SK-N-SH treated with all-trans-retinoic acid at 6 μM for 48 hours (cell line): ENCODE measurements around the gene LUC7L2.

ENCODE experiments used
- ATAC-seq: fragments of 200-7000 bp; cut with Tn5 transposase; 3 replicates; pipeline ENCODE4 v1.9.1; 2020; ENCODE audit warnings: mild to moderate bottlenecking, moderate library complexity
- ARNTL ChIP-seq: fragments of 450-650 bp; formaldehyde crosslinking; IDR thresholded peaks from 2 replicates; pipeline ENCODE4 v1.5.0; 2020; ENCODE audit warnings: low read depth, mild to moderate bottlenecking, moderate library complexity, borderline replicate concordance
- BACH2 ChIP-seq: fragments of 250-450 bp; sonication (Bioruptor Pico); IDR thresholded peaks from 2 replicates; pipeline ENCODE4 v1.9.0; 2021; ENCODE audit warnings: mild to moderate bottlenecking, borderline replicate concordance
- CSDC2 ChIP-seq: fragments of 250-450 bp; sonication (Bioruptor Pico); IDR thresholded peaks from 2 replicates; pipeline ENCODE4 v1.5.0; 2020; ENCODE audit warnings: mild to moderate bottlenecking, moderate library complexity
- ESRRG ChIP-seq: fragments of 250-450 bp; sonication (Bioruptor Pico); IDR thresholded peaks from 2 replicates; pipeline ENCODE4 v1.6.1; 2021; ENCODE audit warnings: mild to moderate bottlenecking
- GLIS3 ChIP-seq: fragments of 250-450 bp; sonication (Bioruptor Pico); IDR thresholded peaks from 2 replicates; pipeline ENCODE4 v1.5.0; 2020; ENCODE audit warnings: mild to moderate bottlenecking, moderate library complexity
- ISL1 ChIP-seq: fragments of 250-450 bp; sonication (Bioruptor Pico); IDR thresholded peaks from 2 replicates; pipeline ENCODE4 v2.1.2; 2022; ENCODE audit warnings: mild to moderate bottlenecking, moderate library complexity
- OSR1 ChIP-seq: fragments of 250-450 bp; sonication (Bioruptor Pico); IDR thresholded peaks from 2 replicates; pipeline ENCODE4 v1.8.0; 2022; ENCODE audit warnings: moderate library complexity, mild to moderate bottlenecking, inconsistent platforms
- PPARA ChIP-seq: fragments of 250-450 bp; sonication (Bioruptor Pico); IDR thresholded peaks from 2 replicates; pipeline ENCODE4 v1.5.0; 2020; ENCODE audit warnings: mild to moderate bottlenecking, borderline replicate concordance
- RARB ChIP-seq: fragments of 250-450 bp; sonication (Bioruptor Pico); IDR thresholded peaks from 2 replicates; pipeline ENCODE4 v1.8.0; 2021; ENCODE audit warnings: mild to moderate bottlenecking, moderate library complexity
- SNAI2 ChIP-seq: fragments of 250-450 bp; sonication (Bioruptor Pico); IDR thresholded peaks from 2 replicates; pipeline ENCODE4 v1.5.0; 2020; ENCODE audit warnings: mild to moderate bottlenecking, moderate library complexity
- TCF4 ChIP-seq: fragments of 250-450 bp; sonication (Bioruptor Pico); IDR thresholded peaks from 2 replicates; pipeline ENCODE4 v1.8.0; 2021; ENCODE audit warnings: mild to moderate bottlenecking, moderate library complexity, borderline replicate concordance
- TOX ChIP-seq: fragments of 250-450 bp; sonication (Bioruptor Pico); IDR thresholded peaks from 2 replicates; pipeline ENCODE4 v1.8.0; 2021; ENCODE audit warnings: mild to moderate bottlenecking, moderate library complexity, borderline replicate concordance
- ZC3H10 ChIP-seq: fragments of 250-450 bp; sonication (Bioruptor Pico); IDR thresholded peaks from 2 replicates; pipeline ENCODE4 v1.5.1; 2021; ENCODE audit warnings: mild to moderate bottlenecking, moderate library complexity
- ZFP3 ChIP-seq: fragments of 250-450 bp; sonication (Bioruptor Pico); IDR thresholded peaks from 2 replicates; pipeline ENCODE4 v1.5.0; 2020; ENCODE audit warnings: mild to moderate bottlenecking, moderate library complexity
- ZFP30 ChIP-seq: fragments of 450-650 bp; formaldehyde crosslinking; IDR thresholded peaks from 2 replicates; pipeline ENCODE4 v1.5.0; 2022; ENCODE audit warnings: mild to moderate bottlenecking, moderate library complexity
- ZNF565 ChIP-seq: fragments of 450-650 bp; formaldehyde crosslinking; conservative IDR thresholded peaks from 2 replicates; pipeline ENCODE4 v1.5.0; 2020; ENCODE audit warnings: low read depth, mild to moderate bottlenecking, moderate library complexity
- ZNF70 ChIP-seq: fragments of 450-650 bp; formaldehyde crosslinking; IDR thresholded peaks from 2 replicates; pipeline ENCODE4 v1.5.0; 2020; ENCODE audit warnings: mild to moderate bottlenecking, moderate library complexity
- ZNF8 ChIP-seq: fragments of 450-650 bp; formaldehyde crosslinking; IDR thresholded peaks from 2 replicates; pipeline ENCODE4 v1.5.0; 2020; ENCODE audit warnings: mild to moderate bottlenecking, moderate library complexity
- TF ChIP-seq, protein P1 (sequence below): fragments of 250-450 bp; sonication (Bioruptor Pico); IDR thresholded peaks from 2 replicates; pipeline ENCODE4 v1.5.1; 2021; ENCODE audit warnings: mild to moderate bottlenecking, moderate library complexity
- TF ChIP-seq, protein P2 (sequence below): fragments of 250-450 bp; sonication (Bioruptor Pico); IDR thresholded peaks from 2 replicates; pipeline ENCODE4 v1.5.0; 2020; ENCODE audit warnings: mild to moderate bottlenecking, moderate library complexity
- TF ChIP-seq, protein P3 (sequence below): fragments of 250-450 bp; sonication (Bioruptor Pico); IDR thresholded peaks from 2 replicates; pipeline ENCODE4 v1.8.0; 2021; ENCODE audit warnings: low read depth, mild to moderate bottlenecking, moderate library complexity, borderline replicate concordance
- TF ChIP-seq, protein P4 (sequence below): fragments of 250-450 bp; sonication (Bioruptor Pico); IDR thresholded peaks from 2 replicates; pipeline ENCODE4 v1.8.0; 2020; ENCODE audit warnings: mild to moderate bottlenecking, moderate library complexity, borderline replicate concordance

The LUC7L2 gene

DNA sequence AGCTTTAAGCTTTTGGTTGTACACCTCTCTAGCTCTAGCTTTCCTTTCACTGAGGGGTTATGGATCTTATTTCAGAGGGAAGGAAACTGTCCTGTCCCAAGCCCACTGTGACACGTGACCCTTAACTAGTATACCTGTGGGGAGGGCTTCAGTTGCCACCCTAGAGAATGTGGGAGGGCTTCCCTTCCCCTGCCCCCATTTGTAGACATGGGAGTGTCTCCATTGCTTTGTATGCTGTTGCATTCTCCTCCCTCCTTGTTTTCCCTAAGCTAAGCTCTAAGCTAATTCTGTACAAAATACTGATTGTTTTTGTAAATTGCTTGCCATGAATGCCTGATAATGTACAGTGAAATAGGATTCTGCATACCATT is 11.2 kb downstream of the LUC7L2 start:
- peak; percentile 13; the same call in 1 of the 3 replicates for ATAC-seq
- no peak for TF ChIP-seq TCF4
- no peak for TF ChIP-seq ZFP3 (CRISPR knock-in tag)
- TF ChIP-seq, protein P1, sequence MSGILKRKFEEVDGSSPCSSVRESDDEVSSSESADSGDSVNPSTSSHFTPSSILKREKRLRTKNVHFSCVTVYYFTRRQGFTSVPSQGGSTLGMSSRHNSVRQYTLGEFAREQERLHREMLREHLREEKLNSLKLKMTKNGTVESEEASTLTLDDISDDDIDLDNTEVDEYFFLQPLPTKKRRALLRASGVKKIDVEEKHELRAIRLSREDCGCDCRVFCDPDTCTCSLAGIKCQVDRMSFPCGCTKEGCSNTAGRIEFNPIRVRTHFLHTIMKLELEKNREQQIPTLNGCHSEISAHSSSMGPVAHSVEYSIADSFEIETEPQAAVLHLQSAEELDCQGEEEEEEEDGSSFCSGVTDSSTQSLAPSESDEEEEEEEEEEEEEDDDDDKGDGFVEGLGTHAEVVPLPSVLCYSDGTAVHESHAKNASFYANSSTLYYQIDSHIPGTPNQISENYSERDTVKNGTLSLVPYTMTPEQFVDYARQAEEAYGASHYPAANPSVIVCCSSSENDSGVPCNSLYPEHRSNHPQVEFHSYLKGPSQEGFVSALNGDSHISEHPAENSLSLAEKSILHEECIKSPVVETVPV (CRISPR knock-in tag): no peak
- no peak for TF ChIP-seq ZNF565 (CRISPR knock-in tag)
- TF ChIP-seq, protein P2, sequence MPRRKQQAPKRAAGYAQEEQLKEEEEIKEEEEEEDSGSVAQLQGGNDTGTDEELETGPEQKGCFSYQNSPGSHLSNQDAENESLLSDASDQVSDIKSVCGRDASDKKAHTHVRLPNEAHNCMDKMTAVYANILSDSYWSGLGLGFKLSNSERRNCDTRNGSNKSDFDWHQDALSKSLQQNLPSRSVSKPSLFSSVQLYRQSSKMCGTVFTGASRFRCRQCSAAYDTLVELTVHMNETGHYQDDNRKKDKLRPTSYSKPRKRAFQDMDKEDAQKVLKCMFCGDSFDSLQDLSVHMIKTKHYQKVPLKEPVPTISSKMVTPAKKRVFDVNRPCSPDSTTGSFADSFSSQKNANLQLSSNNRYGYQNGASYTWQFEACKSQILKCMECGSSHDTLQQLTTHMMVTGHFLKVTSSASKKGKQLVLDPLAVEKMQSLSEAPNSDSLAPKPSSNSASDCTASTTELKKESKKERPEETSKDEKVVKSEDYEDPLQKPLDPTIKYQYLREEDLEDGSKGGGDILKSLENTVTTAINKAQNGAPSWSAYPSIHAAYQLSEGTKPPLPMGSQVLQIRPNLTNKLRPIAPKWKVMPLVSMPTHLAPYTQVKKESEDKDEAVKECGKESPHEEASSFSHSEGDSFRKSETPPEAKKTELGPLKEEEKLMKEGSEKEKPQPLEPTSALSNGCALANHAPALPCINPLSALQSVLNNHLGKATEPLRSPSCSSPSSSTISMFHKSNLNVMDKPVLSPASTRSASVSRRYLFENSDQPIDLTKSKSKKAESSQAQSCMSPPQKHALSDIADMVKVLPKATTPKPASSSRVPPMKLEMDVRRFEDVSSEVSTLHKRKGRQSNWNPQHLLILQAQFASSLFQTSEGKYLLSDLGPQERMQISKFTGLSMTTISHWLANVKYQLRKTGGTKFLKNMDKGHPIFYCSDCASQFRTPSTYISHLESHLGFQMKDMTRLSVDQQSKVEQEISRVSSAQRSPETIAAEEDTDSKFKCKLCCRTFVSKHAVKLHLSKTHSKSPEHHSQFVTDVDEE (CRISPR knock-in tag): no peak
- no peak for TF ChIP-seq BACH2
- TF ChIP-seq, protein P3, sequence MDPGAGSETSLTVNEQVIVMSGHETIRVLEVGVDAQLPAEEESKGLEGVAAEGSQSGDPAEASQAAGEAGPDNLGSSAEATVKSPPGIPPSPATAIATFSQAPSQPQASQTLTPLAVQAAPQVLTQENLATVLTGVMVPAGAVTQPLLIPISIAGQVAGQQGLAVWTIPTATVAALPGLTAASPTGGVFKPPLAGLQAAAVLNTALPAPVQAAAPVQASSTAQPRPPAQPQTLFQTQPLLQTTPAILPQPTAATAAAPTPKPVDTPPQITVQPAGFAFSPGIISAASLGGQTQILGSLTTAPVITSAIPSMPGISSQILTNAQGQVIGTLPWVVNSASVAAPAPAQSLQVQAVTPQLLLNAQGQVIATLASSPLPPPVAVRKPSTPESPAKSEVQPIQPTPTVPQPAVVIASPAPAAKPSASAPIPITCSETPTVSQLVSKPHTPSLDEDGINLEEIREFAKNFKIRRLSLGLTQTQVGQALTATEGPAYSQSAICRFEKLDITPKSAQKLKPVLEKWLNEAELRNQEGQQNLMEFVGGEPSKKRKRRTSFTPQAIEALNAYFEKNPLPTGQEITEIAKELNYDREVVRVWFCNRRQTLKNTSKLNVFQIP (CRISPR knock-in tag): no peak
- no peak for TF ChIP-seq ZFP30
- no peak for TF ChIP-seq CSDC2 (CRISPR knock-in tag)
- no peak for TF ChIP-seq ZNF70 (CRISPR knock-in tag)
- TF ChIP-seq, protein P4, sequence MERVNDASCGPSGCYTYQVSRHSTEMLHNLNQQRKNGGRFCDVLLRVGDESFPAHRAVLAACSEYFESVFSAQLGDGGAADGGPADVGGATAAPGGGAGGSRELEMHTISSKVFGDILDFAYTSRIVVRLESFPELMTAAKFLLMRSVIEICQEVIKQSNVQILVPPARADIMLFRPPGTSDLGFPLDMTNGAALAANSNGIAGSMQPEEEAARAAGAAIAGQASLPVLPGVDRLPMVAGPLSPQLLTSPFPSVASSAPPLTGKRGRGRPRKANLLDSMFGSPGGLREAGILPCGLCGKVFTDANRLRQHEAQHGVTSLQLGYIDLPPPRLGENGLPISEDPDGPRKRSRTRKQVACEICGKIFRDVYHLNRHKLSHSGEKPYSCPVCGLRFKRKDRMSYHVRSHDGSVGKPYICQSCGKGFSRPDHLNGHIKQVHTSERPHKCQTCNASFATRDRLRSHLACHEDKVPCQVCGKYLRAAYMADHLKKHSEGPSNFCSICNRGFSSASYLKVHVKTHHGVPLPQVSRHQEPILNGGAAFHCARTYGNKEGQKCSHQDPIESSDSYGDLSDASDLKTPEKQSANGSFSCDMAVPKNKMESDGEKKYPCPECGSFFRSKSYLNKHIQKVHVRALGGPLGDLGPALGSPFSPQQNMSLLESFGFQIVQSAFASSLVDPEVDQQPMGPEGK (CRISPR knock-in tag): no peak
- no peak for TF ChIP-seq TOX
- no peak for TF ChIP-seq RARB (CRISPR knock-in tag)
- no peak for TF ChIP-seq PPARA (CRISPR knock-in tag)
- TF ChIP-seq GLIS3: no peak
- no peak for TF ChIP-seq OSR1 (CRISPR knock-in tag)
- no peak for TF ChIP-seq ZC3H10 (CRISPR knock-in tag)
- no peak for TF ChIP-seq ARNTL (CRISPR knock-in tag)
- no peak for TF ChIP-seq SNAI2 (CRISPR knock-in tag)
- no peak for TF ChIP-seq ISL1

DNA sequence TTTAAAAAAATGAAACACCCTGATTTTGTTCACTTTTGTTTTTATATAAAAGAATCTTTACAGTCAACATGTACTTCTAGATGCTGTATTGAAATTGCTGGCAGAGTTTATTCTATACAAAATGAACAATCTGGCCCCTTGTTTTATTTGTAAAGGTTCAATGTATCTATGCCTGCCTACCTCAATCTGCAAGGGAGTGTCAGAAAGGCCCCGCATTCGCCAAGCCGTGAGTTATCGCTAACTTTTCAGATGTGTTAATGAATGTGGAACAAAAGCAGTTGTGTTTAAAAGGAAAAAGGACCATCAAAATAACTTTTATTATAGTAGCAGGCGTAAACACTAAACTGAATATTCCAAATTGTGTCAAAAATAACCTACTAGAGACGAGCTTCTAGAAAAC is 14.6 kb downstream of the LUC7L2 start:
- TF ChIP-seq ZFP3 (CRISPR knock-in tag) (no peak), PPARA (CRISPR knock-in tag) (no peak), GLIS3 (no peak), ESRRG (CRISPR knock-in tag) (no peak), CSDC2 (CRISPR knock-in tag) (no peak), TOX (no peak), RARB (CRISPR knock-in tag) (no peak), TCF4 (no peak), BACH2 (no peak), ZFP30 (no peak), OSR1 (CRISPR knock-in tag) (no peak), ZNF8 (CRISPR knock-in tag) (no peak), ZC3H10 (CRISPR knock-in tag) (no peak)
- TF ChIP-seq, protein P3 (CRISPR knock-in tag): no peak
- TF ChIP-seq, protein P4 (CRISPR knock-in tag): no peak
- TF ChIP-seq, protein P2 (CRISPR knock-in tag): no peak
- ATAC-seq: no peak
